ENCODE measurements around the gene ITGAE. TPM values are rescaled to one million over a fixed set of nuclear protein-coding genes. Genes with fewer than 3 reads are reported as not detected.

The ITGAE gene
- total RNA-seq, 1 donor from 2014 or later, result 24.5 TPM

- no peak for TF ChIP-seq CTCF (IDR thresholded peaks at IDR 0.05)
- H3K4me3 Mint-ChIP-seq (ENCODE audit: unreplicated experiment), result no peak overlapping the region
- no peak overlapping the region for H3K27ac Mint-ChIP-seq (ENCODE audit: unreplicated experiment)
- no peaks in the 10 kb centered on the region for H3K4me1 Mint-ChIP-seq (ENCODE audit: unreplicated experiment)
- DNase-seq (ENCODE audit: extremely low spot score, unreplicated experiment), result no peak
- peaks cover 43% of the 10 kb centered on the region for H3K36me3 Mint-ChIP-seq (ENCODE audit: unreplicated experiment)
- H3K9me3 Mint-ChIP-seq (ENCODE audit: unreplicated experiment), result no peaks in the 10 kb centered on the region
- H3K27me3 Mint-ChIP-seq (ENCODE audit: unreplicated experiment), result no peaks in the 10 kb centered on the region
These were observed 35.6 kb upstream of the ITGAE start for GRCh38 chr17:3836551-3836950.

GRCh38 chr17:3835410-3836229 lies 34.6 kb upstream of the ITGAE start:
- H3K4me1 Mint-ChIP-seq (ENCODE audit: unreplicated experiment), result no peaks in the 10 kb centered on the region
- H3K9me3 Mint-ChIP-seq (ENCODE audit: unreplicated experiment), result no peaks in the 10 kb centered on the region
- DNase-seq (ENCODE audit: extremely low spot score, unreplicated experiment), result no peak
- no peak overlapping the region for H3K4me3 Mint-ChIP-seq (ENCODE audit: unreplicated experiment)
- H3K27ac Mint-ChIP-seq (ENCODE audit: unreplicated experiment), result no peak overlapping the region
- TF ChIP-seq CTCF (IDR thresholded peaks at IDR 0.05), result no peak
- H3K27me3 Mint-ChIP-seq (ENCODE audit: unreplicated experiment), result no peaks in the 10 kb centered on the region
- H3K36me3 Mint-ChIP-seq (ENCODE audit: unreplicated experiment), result peaks cover 38% of the 10 kb centered on the region

- Mint-ChIP-seq H3K9me3 (ENCODE audit: unreplicated experiment) (no peaks in the 10 kb centered on the region), H3K36me3 (ENCODE audit: unreplicated experiment) (peaks cover 32% of the 10 kb centered on the region), H3K4me3 (ENCODE audit: unreplicated experiment) (no peak overlapping the region), H3K27ac (ENCODE audit: unreplicated experiment) (no peak overlapping the region), H3K27me3 (ENCODE audit: unreplicated experiment) (no peaks in the 10 kb centered on the region), H3K4me1 (ENCODE audit: unreplicated experiment) (no peaks in the 10 kb centered on the region)
- DNase-seq (ENCODE audit: extremely low spot score, unreplicated experiment), result no peak
- no peak for TF ChIP-seq CTCF (IDR thresholded peaks at IDR 0.05)
These were observed 33.8 kb upstream of the ITGAE start for GRCh38 chr17:3834811-3835210.

- Mint-ChIP-seq H3K36me3 (ENCODE audit: unreplicated experiment) (peaks cover 41% of the 10 kb centered on the region), H3K27ac (ENCODE audit: unreplicated experiment) (peak overlapping the region; percentile 57), H3K4me3 (ENCODE audit: unreplicated experiment) (no peak overlapping the region), H3K9me3 (ENCODE audit: unreplicated experiment) (no peaks in the 10 kb centered on the region), H3K4me1 (ENCODE audit: unreplicated experiment) (peaks cover 9% of the 10 kb centered on the region), H3K27me3 (ENCODE audit: unreplicated experiment) (no peaks in the 10 kb centered on the region)
- no peak for TF ChIP-seq CTCF (IDR thresholded peaks at IDR 0.05)
- no peak for DNase-seq (ENCODE audit: extremely low spot score, unreplicated experiment)
These were observed 27.9 kb upstream of the ITGAE start for GRCh38 chr17:3828852-3829232.

GRCh38 chr17:3828151-3828851 lies 27.3 kb upstream of the ITGAE start:
- Mint-ChIP-seq H3K4me3 (ENCODE audit: unreplicated experiment) (no peak overlapping the region), H3K9me3 (ENCODE audit: unreplicated experiment) (no peaks in the 10 kb centered on the region), H3K27ac (ENCODE audit: unreplicated experiment) (peak overlapping the region; percentile 57), H3K27me3 (ENCODE audit: unreplicated experiment) (no peaks in the 10 kb centered on the region), H3K36me3 (ENCODE audit: unreplicated experiment) (peaks cover 40% of the 10 kb centered on the region), H3K4me1 (ENCODE audit: unreplicated experiment) (peaks cover 9% of the 10 kb centered on the region)
- TF ChIP-seq CTCF (IDR thresholded peaks at IDR 0.05), result no peak
- DNase-seq (ENCODE audit: extremely low spot score, unreplicated experiment), result no peak

All from osteocyte (in vitro differentiated cells).